ENCODE measurements around the gene CHST12. TPM values are rescaled to one million over a fixed set of nuclear protein-coding genes. Genes with fewer than 3 reads are reported as not detected.

The CHST12 gene
- total RNA-seq, 1 experiment from 2014 or later, result 19.3 TPM

DNA sequence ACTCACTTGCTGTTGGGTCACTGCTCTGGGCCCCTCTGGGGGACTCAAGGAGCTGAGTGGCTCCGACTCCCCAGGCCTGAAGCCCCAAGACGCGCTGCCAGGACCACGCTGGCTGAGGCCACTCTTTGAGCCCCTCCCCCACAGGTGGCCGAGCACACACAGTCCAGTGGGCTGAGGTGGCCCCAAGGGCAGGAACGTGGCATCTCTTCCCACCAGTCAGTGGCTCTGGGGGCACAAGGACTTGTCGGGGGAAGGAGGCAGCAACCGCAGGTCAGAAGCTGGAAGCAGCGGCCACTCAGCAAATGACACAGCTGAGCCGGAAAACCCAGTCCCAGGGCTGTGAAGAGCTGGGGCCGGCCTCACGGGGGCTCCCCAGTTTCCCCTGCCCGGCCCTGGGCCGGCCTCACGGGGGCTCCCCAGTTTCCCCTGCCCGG lies 48.7 kb downstream of the CHST12 start:
- Histone ChIP-seq H4K5ac (ENCODE audit: insufficient read length, low read depth, low read length) (no peak overlapping the region), H2AFZ (ENCODE audit: low read length) (no peak overlapping the region), H3K4me1 (ENCODE audit: insufficient read depth, low read length) (no peaks in the 10 kb centered on the region), H3K79me2 (ENCODE audit: insufficient read depth, low read length) (no peaks in the 10 kb centered on the region), H3K18ac (ENCODE audit: insufficient read length, low read depth, low read length) (peak overlapping the region; percentile 15), H3K27ac (ENCODE audit: insufficient read length, low read depth, low read length) (no peak overlapping the region), H4K91ac (ENCODE audit: insufficient read length, low read depth, low read length) (no peak overlapping the region), H3K14ac (ENCODE audit: insufficient read depth, low read length) (peak overlapping the region; percentile 24; the same call in 1 of the 2 replicates), H2BK120ac (ENCODE audit: low read depth, low read length, poor library complexity, severe bottlenecking) (no peak overlapping the region), H3T11ph (ENCODE audit: low read length) (no peak overlapping the region), H3K56ac (ENCODE audit: insufficient read length, low read depth, low read length) (no peak overlapping the region), H2BK5ac (ENCODE audit: insufficient read length, low read length) (no peak overlapping the region), H3K4me2 (ENCODE audit: insufficient read depth, insufficient read length, low read length) (no peak overlapping the region), H3K79me1 (ENCODE audit: insufficient read depth, low read depth, low read length, poor library complexity, severe bottlenecking) (no peaks in the 10 kb centered on the region), H3K9ac (ENCODE audit: extremely low read depth, insufficient read length, low read length) (no peak overlapping the region), H2BK12ac (ENCODE audit: insufficient read length, low read depth, low read length) (no peak overlapping the region), H3K27me3 (ENCODE audit: insufficient read depth, low read length) (no peaks in the 10 kb centered on the region), H2BK15ac (ENCODE audit: low read depth, low read length) (no peak overlapping the region), H3K23ac (ENCODE audit: insufficient read length, low read depth, low read length) (no peak overlapping the region), H3K23me2 (ENCODE audit: insufficient read length, low read depth, low read length, poor library complexity, severe bottlenecking) (no peaks in the 10 kb centered on the region), H3K4ac (ENCODE audit: low read depth, low read length) (no peak overlapping the region), H2AK5ac (ENCODE audit: insufficient read length, low read length) (no peak overlapping the region), H2BK20ac (ENCODE audit: low read depth, low read length, poor library complexity, severe bottlenecking) (no peak overlapping the region), H4K20me1 (ENCODE audit: control insufficient read depth, insufficient read depth, insufficient read length) (no peaks in the 10 kb centered on the region), H3K9me3 (ENCODE audit: control insufficient read depth, low read depth, low read length) (no peaks in the 10 kb centered on the region), H4K8ac (replicated peaks; ENCODE audit: insufficient read length, low read depth, low read length) (no peak overlapping the region)
- Mint-ChIP-seq H3K27ac (no peak overlapping the region; a peak in 1 of 7 replicates), H3K4me1 (peaks cover 6% of the 10 kb centered on the region in 2 experiments), H3K36me3 (ENCODE audit: insufficient read depth in 1 of 3, low read depth in 3 of 3) (no peaks in the 10 kb centered on the region), H3K4me3 (peak overlapping the region in 1 of 2 experiments; percentile 40; a peak in 2 of 5 replicates), H3K27me3 (ENCODE audit: low read depth) (peaks cover 1% of the 10 kb centered on the region), H3K9me3 (no peaks in the 10 kb centered on the region; a peak in 2 of 5 replicates)
- TF ChIP-seq, protein P1, sequence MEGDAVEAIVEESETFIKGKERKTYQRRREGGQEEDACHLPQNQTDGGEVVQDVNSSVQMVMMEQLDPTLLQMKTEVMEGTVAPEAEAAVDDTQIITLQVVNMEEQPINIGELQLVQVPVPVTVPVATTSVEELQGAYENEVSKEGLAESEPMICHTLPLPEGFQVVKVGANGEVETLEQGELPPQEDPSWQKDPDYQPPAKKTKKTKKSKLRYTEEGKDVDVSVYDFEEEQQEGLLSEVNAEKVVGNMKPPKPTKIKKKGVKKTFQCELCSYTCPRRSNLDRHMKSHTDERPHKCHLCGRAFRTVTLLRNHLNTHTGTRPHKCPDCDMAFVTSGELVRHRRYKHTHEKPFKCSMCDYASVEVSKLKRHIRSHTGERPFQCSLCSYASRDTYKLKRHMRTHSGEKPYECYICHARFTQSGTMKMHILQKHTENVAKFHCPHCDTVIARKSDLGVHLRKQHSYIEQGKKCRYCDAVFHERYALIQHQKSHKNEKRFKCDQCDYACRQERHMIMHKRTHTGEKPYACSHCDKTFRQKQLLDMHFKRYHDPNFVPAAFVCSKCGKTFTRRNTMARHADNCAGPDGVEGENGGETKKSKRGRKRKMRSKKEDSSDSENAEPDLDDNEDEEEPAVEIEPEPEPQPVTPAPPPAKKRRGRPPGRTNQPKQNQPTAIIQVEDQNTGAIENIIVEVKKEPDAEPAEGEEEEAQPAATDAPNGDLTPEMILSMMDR (conservative IDR thresholded peaks at IDR 0.05), result no peak
- DNase-seq, result no peak
- WGBS (ENCODE audit: extremely low coverage, insufficient read length, low lambda C conversion rate), result no CpG with 5 or more reads among the region's 16 CpGs

Data from H9 (cell line).